Activated T-helper 17 cell treated with anti-CD3 and anti-CD28 coated beads, Interleukin-2, amount 50 U/mL, for 72 hours (primary cell): ENCODE measurements around the gene HERC5. TPM values are rescaled to one million over a fixed set of nuclear protein-coding genes. Genes with fewer than 3 reads are reported as not detected.

Experiments used
- total RNA-seq, 2 donors: library from RNA; stranded (reverse); gene quantifications; one replicate each; pipeline ENCODE4 v1.2.3, GENCODE V29; 2022

The HERC5 gene
- total RNA-seq, 2 donors from 2014 or later = 26.1 to 26.9 TPM

Other genes starting within 250 kb of the HERC5 start
- 10 to 100 TPM; 49.9 to 66.7 TPM for gene PPM1K, start 172.6 kb upstream of the HERC5 start, total RNA-seq
- 1 to 10 TPM; 5.7 to 6.8 TPM for gene HERC6, start 78.3 kb upstream of the HERC5 start, total RNA-seq
- 10 to 100 TPM; 28.6 to 54.5 TPM for gene PYURF, start 66.7 kb downstream of the HERC5 start, total RNA-seq
- gene HERC3, start 135.4 kb downstream of the HERC5 start, total RNA-seq = 100 to 1,000 TPM in 1 of 2 donors, 10 to 100 TPM in 1; 31.6 to 159 TPM
- 1 to 10 TPM; 2.0 to 4.1 TPM for gene NAP1L5, start 240.7 kb downstream of the HERC5 start, total RNA-seq